Adrenal gland (tissue), 12 donors: ENCODE measurements around the gene TIMM8A. TPM values are rescaled to one million over a fixed set of nuclear protein-coding genes. Genes with fewer than 3 reads are reported as not detected.
"Not testable (repeated sequence)": the region's sequence is repeated elsewhere in the genome, so short reads cannot be mapped to it uniquely, and the experiment has no call there.

ENCODE experiments used
- DNase-seq, 7 donors: peaks; one replicate each; pipeline ENCODE4 v3.0.0-alpha.2; 2019 to 2020
- H3K27ac ChIP-seq, 5 donors: fragments of 200-600 bp; sonication (generic) in 4 of 5; 1 replicate in 3 of 5; 2 replicates in 2 of 5; pipeline versions ENCODE4 v1.5.1 to v1.8.0; 2016 to 2020; ENCODE audit warnings: mild to moderate bottlenecking in 1 of 5
- H3K27me3 ChIP-seq: fragments of 200-600 bp; 2 replicates; pipeline ENCODE4 v1.8.0; 2021
- H3K36me3 ChIP-seq, 2 donors: fragments of 200-600 bp; replicated peaks in 1 of 2; 1 replicate in 1 of 2; 2 replicates in 1 of 2; pipeline versions ENCODE4 v1.5.1 to v1.8.0; 2018 to 2022
- H3K4me1 ChIP-seq, 2 donors: fragments of 200-600 bp; replicated peaks in 1 of 2; 1 replicate in 1 of 2; 2 replicates in 1 of 2; pipeline versions ENCODE4 v1.5.1 to v1.8.0; 2018 to 2021
- H3K4me3 ChIP-seq, 4 donors: fragments of 200-600 bp; sonication (generic) in 3 of 4; one replicate each; pipeline ENCODE4 v1.5.1; 2016 to 2018
- H3K9me3 ChIP-seq, 3 donors: fragments of 200-600 bp; sonication (generic) in 1 of 3; replicated peaks in 1 of 3; 1 replicate in 2 of 3; 2 replicates in 1 of 3; pipeline versions ENCODE4 v1.5.1 to v1.8.0; 2016 to 2021
- POLR2A ChIP-seq, 2 donors: fragments of 450-650 bp; IDR thresholded peaks; one replicate each; pipeline ENCODE4 v1.6.1; 2017; ENCODE audit warnings: antibody characterized with exemption in 2 of 2, mild to moderate bottlenecking in 2 of 2, moderate library complexity in 1 of 2
- WGBS, 4 donors: extraction: QIAGEN DNeasy Blood & Tissue Kit in 2 of 4; methylation state at CpG; one replicate each; pipeline versions ENCODE4 v1.1.5 to v1.1.7; 2013 to 2017; 5-methylcytosine and 5-hydroxymethylcytosine counted together
- intact Hi-C, 2 donors: fragments of 100-400 bp; cut with DNase I; formaldehyde crosslinking; loops; one replicate each; pipeline versions ENCODE4 v1.14.1 to v1.15.0; 2022 to 2023
- polyA plus RNA-seq, 3 donors: library from polyadenylated mRNA; stranded (reverse); fragments of 200-250 nt in 2 of 3; fragments of 350-450 nt in 1 of 3; fragmentation: Illumina TruSeq in 1 of 3; extraction: RNeasy Lipid Tissue Mini Kit (QIAGEN cat#74804) in 1 of 3; gene quantifications; one replicate each; pipeline ENCODE4 v1.2.3, GENCODE V29; 2013 to 2014
- small RNA-seq, 2 donors: library from RNA; depleted of rRNA; stranded (forward); fragments of <200 nt; gene quantifications; one replicate each; pipeline ENCODE3, GENCODE V24; 2016
- total RNA-seq, 9 donors: library from RNA; depleted of rRNA in 4 of 9; stranded (reverse); fragments of >200 nt in 4 of 9; fragments of 120-200 nt in 1 of 9; fragmentation: NEBNext Ultra II Directional in 1 of 9; extraction: Animal tissue kit (Norgen Biotek cat#: 25700) in 1 of 9; gene quantifications; one replicate each; pipeline versions ENCODE4 v1.1.0 to v1.2.4, GENCODE V29; 2013 to 2023
- TF ChIP-seq, protein P1 (sequence below), 6 experiments: fragments of 450-650 bp in 4 of 6; fragments of 200-600 bp in 2 of 6; sonication (generic) in 1 of 6; IDR thresholded peaks; 1 replicate in 5 of 6; 2 replicates in 1 of 6; pipeline versions ENCODE4 v1.5.1 to v1.8.0; 2016 to 2021; ENCODE audit warnings: antibody characterized with exemption in 6 of 6, mild to moderate bottlenecking in 2 of 6, moderate library complexity in 1 of 6
- donor health status: healthy with polysubstance abuse.
- donor health status: Bipolar disorder and iron deficiency.
- donor health status: DM: yes; HTN: yes; CAD: no.
- donor health status: DM: no; HTN: no; CAD: no.
- donor health status: DM: no; HTN: no; CAD: no.
- donor health status: DM: yes; HTN: yes; CAD: no.

TIMM8A gene
- total and polyA plus RNA-seq, 12 donors = 1.5 to 14.9 (median 6.8) TPM

GRCh38 chrX:101347859-101348451 is 587 bp downstream of the TIMM8A start:
- Histone ChIP-seq H3K9me3 (no peaks in the 10 kb centered on the region), H3K4me3 (peak overlapping the region in 3 of 4 donors; percentile 61 to 64 (median 62)), H3K36me3 (no peaks in the 10 kb centered on the region), H3K4me1 (no peaks in the 10 kb centered on the region), H3K27me3 (no peaks in the 10 kb centered on the region), H3K27ac (peak overlapping the region in 3 of 5 donors; percentile 56 to 86 (median 82))
- 0 to 44% (median 16%) methylated on average over 3 to 14 of the region's 14 CpGs for WGBS, 4 donors
- intact Hi-C loops = no loop called here
- TF ChIP-seq POLR2A (IDR thresholded peaks at IDR 0.05) = no peak
- TF ChIP-seq, protein P1, sequence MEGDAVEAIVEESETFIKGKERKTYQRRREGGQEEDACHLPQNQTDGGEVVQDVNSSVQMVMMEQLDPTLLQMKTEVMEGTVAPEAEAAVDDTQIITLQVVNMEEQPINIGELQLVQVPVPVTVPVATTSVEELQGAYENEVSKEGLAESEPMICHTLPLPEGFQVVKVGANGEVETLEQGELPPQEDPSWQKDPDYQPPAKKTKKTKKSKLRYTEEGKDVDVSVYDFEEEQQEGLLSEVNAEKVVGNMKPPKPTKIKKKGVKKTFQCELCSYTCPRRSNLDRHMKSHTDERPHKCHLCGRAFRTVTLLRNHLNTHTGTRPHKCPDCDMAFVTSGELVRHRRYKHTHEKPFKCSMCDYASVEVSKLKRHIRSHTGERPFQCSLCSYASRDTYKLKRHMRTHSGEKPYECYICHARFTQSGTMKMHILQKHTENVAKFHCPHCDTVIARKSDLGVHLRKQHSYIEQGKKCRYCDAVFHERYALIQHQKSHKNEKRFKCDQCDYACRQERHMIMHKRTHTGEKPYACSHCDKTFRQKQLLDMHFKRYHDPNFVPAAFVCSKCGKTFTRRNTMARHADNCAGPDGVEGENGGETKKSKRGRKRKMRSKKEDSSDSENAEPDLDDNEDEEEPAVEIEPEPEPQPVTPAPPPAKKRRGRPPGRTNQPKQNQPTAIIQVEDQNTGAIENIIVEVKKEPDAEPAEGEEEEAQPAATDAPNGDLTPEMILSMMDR (IDR thresholded peaks at IDR 0.05) = no peak
- DNase-seq = peak in 4 of 7 donors; percentile 4 to 43 (median 18)

GRCh38 chrX:101337776-101338271 is 10.7 kb downstream of the TIMM8A start:
- Histone ChIP-seq H3K9me3 (no peaks in the 10 kb centered on the region), H3K27me3 (no peaks in the 10 kb centered on the region), H3K27ac (no peak overlapping the region), H3K4me1 (no peaks in the 10 kb centered on the region), H3K36me3 (no peaks in the 10 kb centered on the region), H3K4me3 (no peak overlapping the region)
- TF ChIP-seq, protein P1 (IDR thresholded peaks at IDR 0.05) = no peak
- TF ChIP-seq POLR2A (IDR thresholded peaks at IDR 0.05) = no peak
- no peak for DNase-seq
- 83 to 89% (median 86%) methylated on average over 4 of the region's 4 CpGs for WGBS, 4 donors
- intact Hi-C loops = no loop called here

GRCh38 chrX:101334310-101334709 is 14.2 kb downstream of the TIMM8A start:
- intact Hi-C loops, H3K9me3 ChIP-seq, H3K4me3 ChIP-seq, H3K27ac ChIP-seq, H3K27me3 ChIP-seq, H3K4me1 ChIP-seq, H3K36me3 ChIP-seq, DNase-seq: not testable (repeated sequence)
- WGBS, 4 donors = 70 to 79% (median 74%) methylated on average over 7 of the region's 7 CpGs

- H3K9me3 ChIP-seq, H3K36me3 ChIP-seq, H3K4me1 ChIP-seq, DNase-seq, H3K27ac ChIP-seq, H3K4me3 ChIP-seq, intact Hi-C loops, H3K27me3 ChIP-seq: not testable (repeated sequence)
- WGBS, 4 donors = 69 to 95% (median 79%) methylated on average over 2 to 3 of the region's 3 CpGs
Observed at GRCh38 chrX:101326600-101326999, 21.9 kb downstream of the TIMM8A start.

- no peak for TF ChIP-seq POLR2A (IDR thresholded peaks at IDR 0.05)
- TF ChIP-seq, protein P1 (IDR thresholded peaks at IDR 0.05) = no peak
- H3K27me3 ChIP-seq = peaks cover 25% of the 10 kb centered on the region
- intact Hi-C loops = no loop called here
- H3K9me3 ChIP-seq = no peaks in the 10 kb centered on the region
- H3K27ac ChIP-seq = no peak overlapping the region
- 64 to 79% (median 77%) methylated on average over 1 of the region's 1 CpG for WGBS, 4 donors
- DNase-seq = no peak
- no peaks in the 10 kb centered on the region for H3K36me3 ChIP-seq
- H3K4me1 ChIP-seq = no peaks in the 10 kb centered on the region
- H3K4me3 ChIP-seq = no peak overlapping the region
Observed at GRCh38 chrX:101303790-101304189, 44.8 kb downstream of the TIMM8A start.

Small RNAs within 50 kb of the gene (small RNA-seq; reads per million reads assigned to genes)
- gene RNU6-934P = 0 reads per million in 2 donors

Other genes starting within 250 kb of the TIMM8A start
- gene DRP2, start 129.0 kb downstream of the TIMM8A start, total RNA-seq = under 1 TPM in 5 of 9 donors, not detected in 4; 0.04 to 0.30 (median 0.21) TPM
- gene DRP2, start 129.0 kb downstream of the TIMM8A start, polyA plus RNA-seq = under 1 TPM; 0.24 to 0.32 (median 0.26) TPM
- gene TAF7L, start 57.4 kb downstream of the TIMM8A start, total RNA-seq = under 1 TPM in 2 of 9 donors, not detected in 7; 0.27 to 0.33 TPM
- under 1 TPM; 0.15 to 0.24 (median 0.16) TPM for gene TAF7L, start 57.4 kb downstream of the TIMM8A start, polyA plus RNA-seq
- gene BTK, start 37.4 kb upstream of the TIMM8A start, total RNA-seq = 10 to 100 TPM in 1 of 9 donors, 1 to 10 TPM in 8; 1.3 to 14.8 (median 6.0) TPM
- gene BTK, start 37.4 kb upstream of the TIMM8A start, polyA plus RNA-seq = 1 to 10 TPM; 4.0 to 6.3 (median 5.0) TPM
- 1,000 to 10,000 TPM in 3 of 9 donors, 100 to 1,000 TPM in 6; 122 to 1,462 (median 194) TPM for gene RPL36A, start 42.3 kb upstream of the TIMM8A start, total RNA-seq
- gene RPL36A, start 42.3 kb upstream of the TIMM8A start, polyA plus RNA-seq = 1,000 to 10,000 TPM in 2 of 3 donors, 100 to 1,000 TPM in 1; 990 to 3,551 (median 1,778) TPM
- gene GLA, start 59.2 kb upstream of the TIMM8A start, total RNA-seq = 10 to 100 TPM; 18.5 to 76.1 (median 43.4) TPM
- gene GLA, start 59.2 kb upstream of the TIMM8A start, polyA plus RNA-seq = 100 to 1,000 TPM in 1 of 3 donors, 10 to 100 TPM in 2; 70.4 to 123 (median 91.5) TPM
- 100 to 1,000 TPM in 2 of 9 donors, 10 to 100 TPM in 7; 46.0 to 106 (median 72.1) TPM for gene HNRNPH2, start 59.5 kb upstream of the TIMM8A start, total RNA-seq
- gene HNRNPH2, start 59.5 kb upstream of the TIMM8A start, polyA plus RNA-seq = 100 to 1,000 TPM in 1 of 3 donors, 10 to 100 TPM in 2; 44.3 to 182 (median 55.0) TPM
- 10 to 100 TPM in 6 of 9 donors, 1 to 10 TPM in 3; 7.2 to 50.9 (median 17.2) TPM for gene ARMCX4, start 136.7 kb upstream of the TIMM8A start, total RNA-seq
- gene ARMCX4, start 136.7 kb upstream of the TIMM8A start, polyA plus RNA-seq = 10 to 100 TPM; 19.1 to 52.0 (median 32.7) TPM
- 10 to 100 TPM; 25.7 to 73.5 (median 46.7) TPM for gene ARMCX1, start 201.8 kb upstream of the TIMM8A start, total RNA-seq
- gene ARMCX1, start 201.8 kb upstream of the TIMM8A start, polyA plus RNA-seq = 10 to 100 TPM; 19.1 to 79.6 (median 26.7) TPM